Neutrophil (primary cell): ENCODE data around the gene DCAF8L2.

Experiments used
- H3K27ac ChIP-seq: fragments of 200-600 bp; sonication (generic); 2 replicates; pipeline ENCODE4 v1.5.1; 2016; ENCODE audit warnings: mild to moderate bottlenecking, moderate library complexity
- H3K27me3 ChIP-seq: fragments of 200-600 bp; sonication (generic); 2 replicates; pipeline ENCODE4 v1.6.0; 2016; ENCODE audit warnings: mild to moderate bottlenecking
- H3K36me3 ChIP-seq: fragments of 200-600 bp; sonication (generic); 2 replicates; pipeline ENCODE4 v1.5.1; 2017
- H3K4me1 ChIP-seq, 2 experiments: fragments of 200-600 bp in 1 of 2; sonication (generic) in 1 of 2; 1 replicate in 1 of 2; 2 replicates in 1 of 2; pipeline versions ENCODE4 v1.5.1 to v1.6.1; 2013 to 2016; ENCODE audit warnings: low read depth in 1 of 2, low read length in 1 of 2, mild to moderate bottlenecking in 1 of 2, moderate library complexity in 1 of 2; ENCODE audit not compliant: control insufficient read depth in 1 of 2, insufficient read depth in 1 of 2
- H3K4me3 ChIP-seq, 2 experiments: fragments of 200-600 bp in 1 of 2; sonication (generic) in 1 of 2; 1 replicate in 1 of 2; 2 replicates in 1 of 2; pipeline ENCODE4 v1.5.1; 2013 to 2016; ENCODE audit warnings: low read depth in 1 of 2, low read length in 1 of 2, mild to moderate bottlenecking in 1 of 2, moderate library complexity in 1 of 2
- H3K9me3 ChIP-seq: fragments of 200-600 bp; sonication (generic); 2 replicates; pipeline ENCODE4 v1.5.1; 2016
- TF ChIP-seq, protein P1 (sequence below): fragments of 200-600 bp; sonication (generic); IDR thresholded peaks from 2 replicates; pipeline ENCODE4 v1.5.1; 2016; ENCODE audit warnings: antibody characterized with exemption

DCAF8L2 gene

DNA sequence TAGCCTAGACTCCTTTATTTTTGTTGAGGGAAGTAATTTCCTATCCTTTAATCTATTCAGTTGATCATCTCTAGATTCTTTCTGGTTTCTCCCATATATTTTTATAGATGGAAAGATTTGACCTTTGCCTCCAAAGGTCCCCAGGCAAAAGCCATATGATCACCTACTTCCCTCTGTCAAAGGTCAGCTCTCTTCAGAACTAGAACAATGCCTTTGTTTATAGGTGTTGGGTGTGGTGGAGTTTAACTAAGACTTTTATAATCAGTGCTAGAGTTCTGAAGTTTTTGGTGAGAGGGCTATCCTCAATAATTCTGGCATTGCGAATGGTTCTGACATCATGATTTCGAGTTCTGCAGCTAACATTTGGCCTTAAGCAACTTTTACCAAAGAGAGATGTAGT is 19.0 kb upstream of the DCAF8L2 start:
- Histone ChIP-seq H3K4me3 (no peak overlapping the region), H3K36me3 (no peaks in the 10 kb centered on the region), H3K27ac (no peak overlapping the region), H3K9me3 (no peaks in the 10 kb centered on the region), H3K4me1 (no peaks in the 10 kb centered on the region), H3K27me3 (no peaks in the 10 kb centered on the region)
- TF ChIP-seq, protein P1, sequence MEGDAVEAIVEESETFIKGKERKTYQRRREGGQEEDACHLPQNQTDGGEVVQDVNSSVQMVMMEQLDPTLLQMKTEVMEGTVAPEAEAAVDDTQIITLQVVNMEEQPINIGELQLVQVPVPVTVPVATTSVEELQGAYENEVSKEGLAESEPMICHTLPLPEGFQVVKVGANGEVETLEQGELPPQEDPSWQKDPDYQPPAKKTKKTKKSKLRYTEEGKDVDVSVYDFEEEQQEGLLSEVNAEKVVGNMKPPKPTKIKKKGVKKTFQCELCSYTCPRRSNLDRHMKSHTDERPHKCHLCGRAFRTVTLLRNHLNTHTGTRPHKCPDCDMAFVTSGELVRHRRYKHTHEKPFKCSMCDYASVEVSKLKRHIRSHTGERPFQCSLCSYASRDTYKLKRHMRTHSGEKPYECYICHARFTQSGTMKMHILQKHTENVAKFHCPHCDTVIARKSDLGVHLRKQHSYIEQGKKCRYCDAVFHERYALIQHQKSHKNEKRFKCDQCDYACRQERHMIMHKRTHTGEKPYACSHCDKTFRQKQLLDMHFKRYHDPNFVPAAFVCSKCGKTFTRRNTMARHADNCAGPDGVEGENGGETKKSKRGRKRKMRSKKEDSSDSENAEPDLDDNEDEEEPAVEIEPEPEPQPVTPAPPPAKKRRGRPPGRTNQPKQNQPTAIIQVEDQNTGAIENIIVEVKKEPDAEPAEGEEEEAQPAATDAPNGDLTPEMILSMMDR = no peak

DNA sequence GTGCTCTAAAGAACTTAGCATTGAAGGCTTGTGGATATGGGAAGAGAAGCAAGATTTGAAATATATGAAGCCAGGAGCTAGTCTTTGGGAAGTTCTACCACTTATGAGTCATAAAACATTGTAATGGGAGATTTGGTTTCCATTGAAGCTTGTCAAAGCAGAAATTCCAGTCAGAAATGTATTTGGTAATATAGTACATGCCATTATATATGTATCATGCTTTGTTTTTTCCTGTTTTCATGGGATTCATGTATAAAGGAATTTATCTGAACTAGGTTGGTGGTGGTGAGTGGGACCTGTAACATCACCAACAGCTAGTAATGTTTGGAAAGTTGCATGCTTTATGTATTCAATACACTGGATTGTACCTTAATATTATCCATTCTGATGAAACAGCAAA is 14.6 kb upstream of the DCAF8L2 start:
- TF ChIP-seq, protein P1 = no peak
- H3K4me1 ChIP-seq = no peaks in the 10 kb centered on the region
- no peak overlapping the region for H3K27ac ChIP-seq
- no peak overlapping the region for H3K4me3 ChIP-seq
- no peaks in the 10 kb centered on the region for H3K27me3 ChIP-seq
- H3K36me3 ChIP-seq = no peaks in the 10 kb centered on the region
- no peaks in the 10 kb centered on the region for H3K9me3 ChIP-seq

DNA sequence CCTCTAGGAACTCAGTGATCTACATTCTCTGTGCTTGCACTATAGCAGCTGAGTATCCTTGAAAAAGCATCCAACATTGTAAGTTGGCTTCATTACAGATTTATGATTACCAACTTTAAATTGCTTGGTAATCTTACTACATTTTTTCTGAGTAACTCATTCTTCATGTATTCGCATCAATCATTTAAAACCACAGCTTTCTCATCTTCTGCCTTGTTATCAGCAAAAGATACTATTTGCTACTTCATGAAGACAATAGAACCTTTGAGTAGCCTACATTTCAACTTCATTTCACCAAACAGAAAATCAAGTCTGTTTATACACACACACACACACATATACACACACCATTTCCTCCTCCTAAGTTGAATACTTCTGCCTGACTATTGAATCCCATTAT is 6.2 kb upstream of the DCAF8L2 start:
- Histone ChIP-seq H3K27ac (no peak overlapping the region), H3K4me3 (no peak overlapping the region), H3K4me1 (no peaks in the 10 kb centered on the region), H3K27me3 (no peaks in the 10 kb centered on the region), H3K9me3 (no peaks in the 10 kb centered on the region), H3K36me3 (no peaks in the 10 kb centered on the region)
- TF ChIP-seq, protein P1 = no peak

DNA sequence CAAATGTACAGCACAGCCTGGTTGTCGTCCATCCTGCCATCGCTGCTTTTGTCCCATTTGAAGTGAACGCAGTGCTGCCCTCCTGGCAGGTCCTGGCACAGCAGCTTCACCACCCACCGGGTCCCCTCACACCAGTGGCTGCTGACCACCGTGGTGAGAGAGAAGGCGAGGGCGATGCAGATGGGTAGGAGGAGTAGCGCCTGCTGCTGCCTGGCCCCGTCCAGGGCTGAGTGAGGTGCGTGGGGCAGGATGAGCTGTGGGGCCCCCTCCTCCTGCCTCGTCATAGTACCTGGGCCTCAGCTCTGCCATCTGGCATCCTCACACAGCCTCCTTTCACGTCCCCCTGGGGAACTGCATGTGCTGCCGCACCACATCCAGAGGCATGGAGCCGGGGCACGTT is 1.8 kb downstream of the DCAF8L2 start:
- Histone ChIP-seq H3K4me3 (no peak overlapping the region), H3K9me3 (no peaks in the 10 kb centered on the region), H3K27ac (no peak overlapping the region), H3K27me3 (no peaks in the 10 kb centered on the region), H3K36me3 (no peaks in the 10 kb centered on the region), H3K4me1 (no peaks in the 10 kb centered on the region)
- TF ChIP-seq, protein P1 = no peak

DNA sequence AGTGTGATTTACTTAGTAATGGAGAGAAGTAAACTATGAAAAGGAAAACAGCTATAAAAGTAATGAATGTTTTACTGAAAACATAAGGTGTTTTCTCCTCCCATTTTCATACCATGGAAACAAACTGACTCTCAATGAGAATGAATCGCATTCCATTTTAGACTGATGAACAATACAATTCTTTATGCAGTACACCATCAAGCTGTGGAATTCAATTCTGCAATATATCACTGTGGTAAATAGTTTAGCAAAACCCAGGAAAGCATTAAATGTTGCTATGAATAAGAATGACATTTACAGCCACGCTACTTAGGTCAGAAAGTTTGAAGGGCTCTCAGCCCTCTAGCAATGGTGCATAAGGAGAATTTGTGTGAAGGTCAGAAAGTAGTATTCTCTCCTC is 7.4 kb downstream of the DCAF8L2 start:
- TF ChIP-seq, protein P1 = no peak
- H3K27ac ChIP-seq = no peak overlapping the region
- H3K9me3 ChIP-seq = no peaks in the 10 kb centered on the region
- H3K27me3 ChIP-seq = no peaks in the 10 kb centered on the region
- no peaks in the 10 kb centered on the region for H3K36me3 ChIP-seq
- H3K4me1 ChIP-seq = no peaks in the 10 kb centered on the region
- H3K4me3 ChIP-seq = no peak overlapping the region

DNA sequence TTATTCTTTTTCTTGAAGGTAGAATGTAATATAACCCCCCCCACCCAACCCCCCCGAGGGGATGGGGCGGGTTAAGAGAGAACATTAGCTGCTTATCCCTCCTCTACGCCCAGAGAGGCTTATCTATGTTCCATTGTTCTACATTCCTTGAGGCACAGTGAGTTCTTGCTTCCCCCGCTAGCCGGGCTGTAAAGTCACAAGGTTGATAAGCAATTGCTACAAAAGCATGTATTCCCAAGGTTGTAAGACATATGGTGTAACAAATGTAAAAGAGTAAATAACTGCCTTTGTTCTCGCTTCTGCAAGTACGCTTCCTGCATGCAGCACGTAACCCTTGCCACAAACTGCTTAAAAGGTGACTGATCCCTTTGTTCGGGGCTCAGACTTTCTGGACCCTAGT is 8.2 kb downstream of the DCAF8L2 start:
- Histone ChIP-seq H3K36me3 (no peaks in the 10 kb centered on the region), H3K9me3 (no peaks in the 10 kb centered on the region), H3K27ac (no peak overlapping the region), H3K4me1 (no peaks in the 10 kb centered on the region), H3K4me3 (no peak overlapping the region), H3K27me3 (no peaks in the 10 kb centered on the region)
- TF ChIP-seq, protein P1 = no peak
